Breast epithelium (tissue), 4 donors: ENCODE measurements around the gene CFAP43. TPM values are rescaled to one million over a fixed set of nuclear protein-coding genes. Genes with fewer than 3 reads are reported as not detected.

Experiments used
- DNase-seq, 2 donors: peaks; one replicate each; pipeline ENCODE4 v3.0.0-alpha.2; 2019; ENCODE audit warnings: low spot score in 2 of 2
- H3K27ac ChIP-seq, 2 donors: fragments of 200-600 bp; sonication (generic) in 1 of 2; one replicate each; pipeline ENCODE4 v1.5.1; 2016 to 2019; ENCODE audit warnings: mild to moderate bottlenecking in 1 of 2
- H3K27me3 ChIP-seq, 2 donors: fragments of 200-600 bp; sonication (generic) in 1 of 2; one replicate each; pipeline versions ENCODE4 v1.5.1 to v1.6.0; 2017 to 2019; ENCODE audit warnings: control low read depth in 1 of 2, mild to moderate bottlenecking in 1 of 2
- H3K36me3 ChIP-seq: fragments of 200-600 bp; one replicate; pipeline ENCODE4 v1.5.1; 2019
- H3K4me1 ChIP-seq, 2 donors: fragments of 200-600 bp; sonication (generic); one replicate each; pipeline ENCODE4 v1.5.1; 2016 to 2019; ENCODE audit warnings: control low read depth in 1 of 2
- H3K4me3 ChIP-seq, 3 donors: fragments of 200-600 bp; sonication (generic); 1 replicate in 2 of 3; 2 replicates in 1 of 3; pipeline ENCODE4 v1.5.1; 2016 to 2019; ENCODE audit warnings: mild to moderate bottlenecking in 3 of 3, moderate library complexity in 2 of 3
- H3K9me3 ChIP-seq, 2 donors: fragments of 200-600 bp; sonication (generic) in 1 of 2; one replicate each; pipeline ENCODE4 v1.5.1; 2016 to 2019; ENCODE audit warnings: control low read depth in 1 of 2
- CTCF ChIP-seq, 3 donors: fragments of 450-650 bp; IDR thresholded peaks; one replicate each; pipeline ENCODE4 v1.5.1; 2016 to 2017; ENCODE audit warnings: antibody characterized with exemption in 3 of 3, mild to moderate bottlenecking in 3 of 3, moderate library complexity in 3 of 3
- POLR2A ChIP-seq: fragments of 450-650 bp; IDR thresholded peaks from one replicate; pipeline ENCODE4 v1.6.1; 2016; ENCODE audit warnings: antibody characterized with exemption, mild to moderate bottlenecking, moderate library complexity
- POLR2AphosphoS5 ChIP-seq, 3 donors: sonication (generic); formaldehyde crosslinking; IDR thresholded peaks; one replicate each; pipeline ENCODE4 v1.6.1; 2017; ENCODE audit warnings: antibody characterized with exemption in 3 of 3
- intact Hi-C: fragments of 100-400 bp; cut with DNase I; formaldehyde crosslinking; loops from one replicate; pipeline ENCODE4 v1.15.1; 2023; ENCODE audit warnings: low total_unique reads
- total RNA-seq, 3 donors: library from RNA; depleted of rRNA; stranded (reverse); fragments of >200 nt; gene quantifications; one replicate each; pipeline ENCODE4 v1.1.0, GENCODE V29; 2016

Gene CFAP43
- total RNA-seq, 3 donors from 2014 or later = 0.32 to 8.5 (median 3.9) TPM

GRCh38 chr10:104101902-104102301 lies 130.3 kb downstream of the CFAP43 start:
- Histone ChIP-seq H3K36me3 (no peaks in the 10 kb centered on the region), H3K4me3 (no peak overlapping the region), H3K27ac (no peak overlapping the region), H3K9me3 (no peaks in the 10 kb centered on the region), H3K27me3 (no peaks in the 10 kb centered on the region), H3K4me1 (no peaks in the 10 kb centered on the region)
- no peak for TF ChIP-seq CTCF (IDR thresholded peaks at IDR 0.05)
- TF ChIP-seq POLR2A = no peak
- TF ChIP-seq POLR2AphosphoS5 (IDR thresholded peaks at IDR 0.05) = no peak
- intact Hi-C loops = no loop called here
- no peak for DNase-seq

- H3K4me1 ChIP-seq = no peaks in the 10 kb centered on the region
Observed at GRCh38 chr10:104100795-104101194, 131.4 kb downstream of the CFAP43 start.

GRCh38 chr10:104099941-104100340 lies 132.2 kb downstream of the CFAP43 start:
- DNase-seq = no peak
- no peak overlapping the region for H3K4me3 ChIP-seq
- H3K9me3 ChIP-seq = no peaks in the 10 kb centered on the region
- no peak for TF ChIP-seq CTCF (IDR thresholded peaks at IDR 0.05)
- no peak for TF ChIP-seq POLR2AphosphoS5 (IDR thresholded peaks at IDR 0.05)
- TF ChIP-seq POLR2A = no peak
- H3K4me1 ChIP-seq = no peaks in the 10 kb centered on the region
- H3K27me3 ChIP-seq = no peaks in the 10 kb centered on the region
- no peaks in the 10 kb centered on the region for H3K36me3 ChIP-seq
- intact Hi-C loops = no loop called here
- no peak overlapping the region for H3K27ac ChIP-seq

More at GRCh38 chr10:104100795-104101194, 131.4 kb downstream of the CFAP43 start:
- no peak for TF ChIP-seq CTCF (IDR thresholded peaks at IDR 0.05)
- TF ChIP-seq POLR2A = no peak
- no peak for TF ChIP-seq POLR2AphosphoS5 (IDR thresholded peaks at IDR 0.05)
- Histone ChIP-seq H3K27me3 (no peaks in the 10 kb centered on the region), H3K9me3 (no peaks in the 10 kb centered on the region), H3K27ac (no peak overlapping the region), H3K36me3 (no peaks in the 10 kb centered on the region), H3K4me3 (no peak overlapping the region)
- intact Hi-C loops = no loop called here
- no peak for DNase-seq

- no peaks in the 10 kb centered on the region for H3K27me3 ChIP-seq
- TF ChIP-seq POLR2AphosphoS5 (IDR thresholded peaks at IDR 0.05) (no peak), POLR2A (no peak), CTCF (IDR thresholded peaks at IDR 0.05) (no peak)
- DNase-seq = no peak
- H3K9me3 ChIP-seq = no peaks in the 10 kb centered on the region
- H3K4me3 ChIP-seq = no peak overlapping the region
- no peak overlapping the region for H3K27ac ChIP-seq
- no peaks in the 10 kb centered on the region for H3K36me3 ChIP-seq
- H3K4me1 ChIP-seq = no peaks in the 10 kb centered on the region
- intact Hi-C loops = no loop called here
Observed at GRCh38 chr10:104099269-104099668, 132.9 kb downstream of the CFAP43 start.

GRCh38 chr10:104098358-104098925 lies 133.7 kb downstream of the CFAP43 start:
- no peak for DNase-seq

More at GRCh38 chr10:104098358-104098925, 133.7 kb downstream of the CFAP43 start:
- Histone ChIP-seq H3K27me3 (no peaks in the 10 kb centered on the region), H3K9me3 (peaks cover 0 to 4% of the 10 kb centered on the region in 2 donors), H3K27ac (no peak overlapping the region), H3K4me1 (no peaks in the 10 kb centered on the region), H3K36me3 (no peaks in the 10 kb centered on the region), H3K4me3 (no peak overlapping the region)
- intact Hi-C loops = no loop called here
- no peak for TF ChIP-seq POLR2AphosphoS5 (IDR thresholded peaks at IDR 0.05)
- TF ChIP-seq CTCF (IDR thresholded peaks at IDR 0.05) = no peak
- no peak for TF ChIP-seq POLR2A
